Activated T-helper 2 cell treated with anti-CD3 and anti-CD28 coated beads, Interferon-gamma antibody, Interleukin-2, Interleukin-4, amounts not matched to agents 10 μg/mL and 5 μg/mL and 100 μg/mL, durations not matched to agents 14 hours and 24 hours and 36 hours (primary cell): Measurements from ENCODE around the gene COPG1. TPM values are rescaled to one million over a fixed set of nuclear protein-coding genes. Genes with fewer than 3 reads are reported as not detected.
A peak's percentile ranks its signal among the peaks of the same experiment; 100 is the strongest.
"Not testable (repeated sequence)": the region's sequence is repeated elsewhere in the genome, so short reads cannot be mapped to it uniquely, and the experiment has no call there.

ENCODE experiments used
- DNase-seq: peaks from one replicate; pipeline ENCODE4 v3.0.0; 2021; ENCODE audit warnings: low spot score
- H3K27ac Mint-ChIP-seq: one replicate; pipeline ENCODE4 v1.8.0; 2021; ENCODE audit warnings: mixed read lengths
- H3K27me3 Mint-ChIP-seq: one replicate; pipeline ENCODE4 v1.8.0; 2021; ENCODE audit warnings: low read depth, mixed read lengths
- H3K36me3 Mint-ChIP-seq: one replicate; pipeline ENCODE4 v1.8.0; 2021; ENCODE audit warnings: low read depth, mixed read lengths
- H3K4me1 Mint-ChIP-seq: one replicate; pipeline ENCODE4 v1.8.0; 2021; ENCODE audit warnings: low read depth, mixed read lengths
- H3K4me3 Mint-ChIP-seq: one replicate; pipeline ENCODE4 v1.8.0; 2021; ENCODE audit warnings: low read depth, mild to moderate bottlenecking, moderate library complexity, mixed read lengths
- H3K9me3 Mint-ChIP-seq: one replicate; pipeline ENCODE4 v1.8.0; 2021; ENCODE audit warnings: mixed read lengths
- intact Hi-C: fragments of 100-400 bp; cut with micrococcal nuclease; formaldehyde crosslinking; loops from one replicate; pipeline ENCODE4 v1.15.1; 2023
- total RNA-seq: library from RNA; stranded (reverse); gene quantifications from 2 replicates; pipeline ENCODE4 v1.2.3, GENCODE V29; 2022

Gene COPG1
- total RNA-seq, 1 donor from 2014 or later, result 182 TPM

GRCh38 chr3:129228891-129229585 lies 20.4 kb upstream of the COPG1 start:
- intact Hi-C loops, result no loop called here
- Mint-ChIP-seq H3K36me3 (no peaks in the 10 kb centered on the region), H3K27me3 (no peaks in the 10 kb centered on the region), H3K27ac (peak overlapping the region; percentile 73), H3K9me3 (no peaks in the 10 kb centered on the region), H3K4me1 (peaks cover 61% of the 10 kb centered on the region), H3K4me3 (no peak overlapping the region)
- no peak for DNase-seq

- Mint-ChIP-seq H3K36me3 (peaks cover under 1% of the 10 kb centered on the region), H3K27me3 (no peaks in the 10 kb centered on the region), H3K4me3 (peak overlapping the region; percentile 44), H3K9me3 (no peaks in the 10 kb centered on the region), H3K27ac (peak overlapping the region; percentile 92), H3K4me1 (peaks cover 64% of the 10 kb centered on the region)
- intact Hi-C loops, result loop anchor here (1.0 to 10.0 kb wide), 3 partner anchors 9 to 426 kb away; no protein-coding TSS in a partner anchor
- DNase-seq, result peak; percentile 43
Measured at GRCh38 chr3:129230311-129231019, 18.9 kb upstream of the COPG1 start.

GRCh38 chr3:129231331-129232119 lies 17.9 kb upstream of the COPG1 start:
- peaks cover 4% of the 10 kb centered on the region for H3K36me3 Mint-ChIP-seq
- no peak for DNase-seq
- H3K27me3 Mint-ChIP-seq, result no peaks in the 10 kb centered on the region
- peaks cover 62% of the 10 kb centered on the region for H3K4me1 Mint-ChIP-seq
- no peaks in the 10 kb centered on the region for H3K9me3 Mint-ChIP-seq
- intact Hi-C loops, result loop anchor here (10.0 kb wide), 1 partner anchor 427 kb away; no protein-coding TSS in a partner anchor
- H3K4me3 Mint-ChIP-seq, result peak overlapping the region; percentile 43
- H3K27ac Mint-ChIP-seq, result peak overlapping the region; percentile 73

GRCh38 chr3:129233538-129233937 lies 15.9 kb upstream of the COPG1 start:
- Mint-ChIP-seq H3K27ac (peak overlapping the region; percentile 73), H3K4me1 (peaks cover 58% of the 10 kb centered on the region), H3K4me3 (no peak overlapping the region), H3K9me3 (no peaks in the 10 kb centered on the region), H3K36me3 (peaks cover 4% of the 10 kb centered on the region), H3K27me3 (no peaks in the 10 kb centered on the region)
- DNase-seq, result no peak
- intact Hi-C loops, result loop anchor here (10.0 kb wide), 1 partner anchor 429 kb away; no protein-coding TSS in a partner anchor

GRCh38 chr3:129234441-129234840 lies 15.0 kb upstream of the COPG1 start:
- no peaks in the 10 kb centered on the region for H3K27me3 Mint-ChIP-seq
- no peak overlapping the region for H3K4me3 Mint-ChIP-seq
- H3K27ac Mint-ChIP-seq, result peak overlapping the region; percentile 74
- peaks cover 4% of the 10 kb centered on the region for H3K36me3 Mint-ChIP-seq
- peaks cover 59% of the 10 kb centered on the region for H3K4me1 Mint-ChIP-seq
- DNase-seq, result no peak
- H3K9me3 Mint-ChIP-seq, result no peaks in the 10 kb centered on the region
- intact Hi-C loops, result loop anchor here (10.0 kb wide), 1 partner anchor 430 kb away; no protein-coding TSS in a partner anchor

- DNase-seq, result no peak
- H3K27ac Mint-ChIP-seq, result peak overlapping the region; percentile 54
- H3K36me3 Mint-ChIP-seq, result peaks cover 4% of the 10 kb centered on the region
- H3K4me3 Mint-ChIP-seq, result no peak overlapping the region
- intact Hi-C loops, result loop anchor here (10.0 kb wide), 1 partner anchor 431 kb away; no protein-coding TSS in a partner anchor
- no peaks in the 10 kb centered on the region for H3K9me3 Mint-ChIP-seq
- H3K4me1 Mint-ChIP-seq, result peaks cover 58% of the 10 kb centered on the region
- H3K27me3 Mint-ChIP-seq, result no peaks in the 10 kb centered on the region
Measured at GRCh38 chr3:129235344-129235917, 14.0 kb upstream of the COPG1 start.

GRCh38 chr3:129238945-129239705 lies 10.3 kb upstream of the COPG1 start:
- Mint-ChIP-seq H3K9me3 (no peaks in the 10 kb centered on the region), H3K27ac (peak overlapping the region; percentile 93), H3K4me3 (peak overlapping the region; percentile 43), H3K27me3 (no peaks in the 10 kb centered on the region), H3K4me1 (peaks cover 40% of the 10 kb centered on the region), H3K36me3 (peaks cover 7% of the 10 kb centered on the region)
- intact Hi-C loops, result loop anchor here (1.0 to 10.0 kb wide), 5 partner anchors 9 to 434 kb away; no protein-coding TSS in a partner anchor
- DNase-seq, result peak; percentile 53

- Mint-ChIP-seq H3K27ac (peak overlapping the region; percentile 92), H3K4me3 (no peak overlapping the region), H3K27me3 (no peaks in the 10 kb centered on the region), H3K36me3 (peaks cover 7% of the 10 kb centered on the region), H3K4me1 (peaks cover 36% of the 10 kb centered on the region), H3K9me3 (no peaks in the 10 kb centered on the region)
- intact Hi-C loops, result loop anchor here (1.0 to 10.0 kb wide), 5 partner anchors 10 to 435 kb away; no protein-coding TSS in a partner anchor
- no peak for DNase-seq
Measured at GRCh38 chr3:129239991-129240390, 9.4 kb upstream of the COPG1 start.

GRCh38 chr3:129240436-129240835 lies 9.0 kb upstream of the COPG1 start:
- peaks cover 7% of the 10 kb centered on the region for H3K36me3 Mint-ChIP-seq
- peak overlapping the region; percentile 92 for H3K27ac Mint-ChIP-seq
- H3K4me3 Mint-ChIP-seq, result no peak overlapping the region
- no peak for DNase-seq
- intact Hi-C loops, result no loop called here
- H3K4me1 Mint-ChIP-seq, result peaks cover 35% of the 10 kb centered on the region
- H3K9me3 Mint-ChIP-seq, result no peaks in the 10 kb centered on the region
- no peaks in the 10 kb centered on the region for H3K27me3 Mint-ChIP-seq

- Mint-ChIP-seq H3K9me3 (no peaks in the 10 kb centered on the region), H3K4me1 (peaks cover 32% of the 10 kb centered on the region), H3K4me3 (no peak overlapping the region), H3K27ac (no peak overlapping the region), H3K36me3 (peaks cover 7% of the 10 kb centered on the region), H3K27me3 (no peaks in the 10 kb centered on the region)
- DNase-seq, result no peak
- intact Hi-C loops, result loop anchor here (1.0 to 5.0 kb wide), 2 partner anchors 84 to 368 kb away; partner anchors contain the start of genes ACAD9 and ISY1
Measured at GRCh38 chr3:129245141-129245540, 4.3 kb upstream of the COPG1 start.

GRCh38 chr3:129245641-129246306 lies 3.6 kb upstream of the COPG1 start:
- Mint-ChIP-seq H3K27ac (peak overlapping the region; percentile 48), H3K4me1 (peaks cover 31% of the 10 kb centered on the region), H3K36me3 (peaks cover 13% of the 10 kb centered on the region)
- not testable (repeated sequence) for H3K27me3 Mint-ChIP-seq, H3K4me3 Mint-ChIP-seq, H3K9me3 Mint-ChIP-seq
- intact Hi-C loops, result loop anchor here (1.0 to 5.0 kb wide), 2 partner anchors 84 to 368 kb away; partner anchors contain the start of genes ACAD9 and ISY1
- DNase-seq, result peak; percentile 73
